Fibroblast of skin of scalp (primary cell): ENCODE data around the gene GAN.
"Not testable (repeated sequence)": the region's sequence is repeated elsewhere in the genome, so short reads cannot be mapped to it uniquely, and the experiment has no call there.

Source experiments
- DNase-seq: peaks from one replicate; pipeline ENCODE4 v3.0.0-alpha.2; 2013

The GAN gene

GRCh38 chr16:81310045-81310644 is 4.6 kb upstream of the GAN start:
- DNase-seq, result no peak

DNA sequence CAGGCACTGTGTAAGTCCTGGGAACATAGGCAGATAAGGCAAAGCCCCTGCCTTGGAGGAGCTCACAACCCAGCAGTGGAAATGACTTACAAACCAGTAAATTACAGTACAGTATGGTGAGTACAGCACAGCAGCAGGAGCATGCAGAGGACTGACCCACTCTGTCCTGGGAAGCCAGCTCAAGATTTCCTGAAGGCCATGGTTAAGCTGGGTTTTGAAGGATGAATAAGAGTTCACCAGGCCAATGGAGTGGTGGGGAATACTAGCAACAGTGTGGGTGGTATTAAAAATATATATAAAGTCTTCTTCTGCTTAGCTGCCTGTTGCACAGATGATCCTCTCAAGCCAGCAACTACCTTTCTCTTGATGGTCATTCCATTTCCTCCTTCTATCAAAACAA is 3.0 kb upstream of the GAN start:
- DNase-seq, result no peak

DNA sequence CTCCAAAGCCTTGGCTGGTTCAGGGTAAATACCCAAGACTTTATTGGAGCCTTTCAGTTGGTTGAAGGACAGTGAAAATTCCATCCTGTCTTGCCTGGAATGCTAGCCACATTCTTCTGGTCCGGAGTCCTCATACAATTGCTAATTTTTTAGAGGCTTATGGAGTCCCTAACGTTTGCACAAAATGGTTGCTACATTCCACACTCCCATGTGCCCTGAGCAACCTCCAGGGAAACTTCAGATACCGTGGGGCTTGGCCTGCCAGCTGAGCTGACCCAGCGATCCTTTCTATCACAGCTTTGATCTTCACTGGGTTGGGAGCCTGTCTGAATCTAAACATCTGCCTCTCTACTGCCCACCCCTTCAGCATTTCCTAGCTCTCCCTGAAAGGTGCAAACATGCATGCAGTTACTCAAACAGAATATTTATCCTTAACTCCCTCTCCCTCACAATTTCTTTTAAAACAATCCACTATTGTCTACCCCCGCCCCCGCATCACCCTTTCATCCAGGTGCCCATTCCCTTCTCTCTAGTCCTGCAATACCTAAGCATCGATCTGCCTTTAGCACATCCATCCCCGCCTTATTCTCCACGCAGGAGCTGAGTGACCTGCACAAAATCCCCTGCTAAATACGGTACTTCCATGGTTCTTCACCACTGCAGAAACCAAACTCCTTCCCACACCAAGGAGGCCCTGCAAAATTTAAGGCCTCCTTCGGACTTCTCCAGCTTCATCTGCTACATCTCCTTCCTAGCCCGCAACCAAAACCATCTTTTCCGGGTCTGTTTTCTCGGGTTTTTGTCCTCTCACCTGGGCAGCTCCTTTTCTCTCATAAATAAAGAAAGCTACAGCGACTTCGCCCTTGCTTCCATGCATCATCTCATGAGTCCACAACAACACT is 810 bp upstream of the GAN start:
- peak; percentile 18 for DNase-seq

DNA sequence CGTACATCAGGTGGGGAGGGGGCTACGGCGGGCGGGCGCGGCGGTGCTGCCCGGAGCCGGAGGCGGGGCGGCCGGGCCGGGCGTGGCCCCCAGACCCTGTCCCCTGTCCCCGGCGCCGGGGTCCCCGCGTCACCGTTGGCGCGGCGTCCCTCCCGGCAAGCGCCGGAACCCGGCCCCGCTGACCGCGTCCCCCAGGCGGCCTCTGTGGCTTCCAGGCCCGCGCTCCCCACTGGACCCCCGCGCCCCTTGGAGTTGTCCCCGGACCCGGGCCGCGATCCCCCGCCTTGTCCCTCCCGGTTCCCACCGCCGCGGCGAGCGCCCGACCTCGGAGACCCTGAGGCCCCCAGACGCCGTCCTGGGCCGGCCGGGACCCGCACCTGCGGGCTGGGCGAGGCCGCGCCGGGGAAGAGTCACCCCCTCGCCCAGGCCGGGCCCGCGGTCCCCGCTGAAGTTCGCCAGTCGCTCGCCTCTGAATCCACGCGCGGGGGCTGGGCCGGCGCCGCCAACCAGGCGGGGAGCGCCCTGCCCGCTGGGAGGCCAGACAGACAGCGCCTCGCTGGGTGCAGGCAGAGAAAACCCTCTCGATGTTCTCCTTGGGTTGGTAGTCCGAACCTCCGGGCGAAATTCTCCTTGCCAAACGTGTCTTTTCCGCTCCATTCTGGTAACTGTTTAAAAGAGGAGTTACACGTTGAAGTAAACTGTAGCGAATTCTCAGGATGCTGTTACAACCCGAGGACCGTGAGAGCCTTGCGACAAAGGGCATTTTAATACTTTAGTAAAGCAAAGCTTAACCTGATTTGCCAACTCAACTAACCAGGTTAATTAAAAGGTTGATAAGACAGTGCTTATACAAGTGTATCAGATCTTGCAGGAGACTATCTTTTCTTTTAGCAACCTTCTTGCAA is 761 bp downstream of the GAN start:
- peak; percentile 35 for DNase-seq

DNA sequence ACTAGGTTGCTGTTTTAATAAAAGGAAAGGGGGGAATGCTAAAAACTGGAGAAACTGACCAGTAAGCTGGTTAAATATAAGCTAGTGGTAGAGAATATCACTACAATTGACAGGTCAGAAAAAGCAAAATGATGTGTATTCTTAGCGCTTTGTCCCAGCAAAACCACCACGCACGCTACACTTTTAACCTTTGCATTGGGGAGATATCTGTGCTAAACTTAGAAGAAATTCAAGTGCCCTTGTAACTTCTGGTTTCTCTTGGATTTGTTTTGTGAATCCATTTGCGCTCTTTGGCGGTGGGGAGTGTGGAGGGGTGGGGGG is 1.4 kb downstream of the GAN start:
- no peak for DNase-seq

- peak; percentile 15 for DNase-seq
These were observed 3.9 kb downstream of the GAN start for GRCh38 chr16:81318711-81319110.

DNA sequence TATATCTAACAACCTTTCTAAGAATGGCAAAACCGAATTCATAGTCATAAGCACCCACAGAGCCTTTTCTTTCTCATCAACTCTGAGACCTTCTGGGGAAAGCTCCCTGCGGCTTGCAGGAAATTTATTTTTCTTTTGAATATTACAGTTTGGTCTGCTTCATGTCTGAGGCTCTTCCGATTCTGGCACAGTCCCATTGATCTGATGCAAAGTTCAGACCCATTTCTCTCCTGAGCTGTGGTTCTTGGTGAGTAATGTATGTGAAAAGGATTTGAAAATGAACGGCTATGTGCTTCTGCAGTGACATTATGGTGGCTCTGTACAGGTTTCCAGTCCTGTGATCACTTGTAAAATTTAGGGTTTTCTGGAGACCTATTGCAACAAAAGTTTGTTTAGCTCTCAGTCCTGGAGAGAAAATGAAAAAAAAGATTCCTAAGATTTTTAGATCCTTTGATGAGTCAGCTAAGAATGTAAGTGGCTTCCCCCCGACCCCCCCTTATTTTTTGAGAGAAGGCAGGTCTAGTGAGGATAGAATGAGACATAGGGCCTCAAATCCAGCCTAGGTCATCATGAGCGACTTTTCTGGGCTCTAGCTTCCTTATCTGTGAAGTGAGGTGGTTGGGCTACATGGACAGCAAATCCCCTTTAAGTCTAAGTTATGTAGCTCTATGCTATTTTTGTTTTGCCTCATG is 4.6 kb downstream of the GAN start:
- peak; percentile 83 for DNase-seq

DNA sequence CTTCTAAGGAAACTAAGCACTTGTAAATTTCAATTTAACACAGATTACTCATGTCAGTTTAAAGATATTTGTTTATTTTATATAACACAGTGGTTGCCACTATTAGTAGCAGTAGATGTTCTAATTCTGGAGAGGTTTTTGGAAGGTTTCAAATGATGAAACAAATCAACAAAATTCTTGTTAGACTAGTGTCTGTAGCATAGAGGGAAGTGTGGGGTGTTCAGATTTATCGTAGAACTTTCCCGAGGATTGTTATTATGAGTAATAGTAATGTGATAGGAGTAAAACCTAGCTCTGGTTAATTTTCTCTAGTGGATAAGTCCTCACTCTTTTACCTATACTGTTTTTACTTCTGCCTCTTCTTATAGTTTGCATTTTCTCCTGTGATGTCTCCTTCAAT is 6.3 kb downstream of the GAN start:
- no peak for DNase-seq

GRCh38 chr16:81321536-81321935 is 6.8 kb downstream of the GAN start:
- no peak for DNase-seq

- peak; percentile 19 for DNase-seq
These were observed 10.0 kb downstream of the GAN start for GRCh38 chr16:81324808-81325207.

DNA sequence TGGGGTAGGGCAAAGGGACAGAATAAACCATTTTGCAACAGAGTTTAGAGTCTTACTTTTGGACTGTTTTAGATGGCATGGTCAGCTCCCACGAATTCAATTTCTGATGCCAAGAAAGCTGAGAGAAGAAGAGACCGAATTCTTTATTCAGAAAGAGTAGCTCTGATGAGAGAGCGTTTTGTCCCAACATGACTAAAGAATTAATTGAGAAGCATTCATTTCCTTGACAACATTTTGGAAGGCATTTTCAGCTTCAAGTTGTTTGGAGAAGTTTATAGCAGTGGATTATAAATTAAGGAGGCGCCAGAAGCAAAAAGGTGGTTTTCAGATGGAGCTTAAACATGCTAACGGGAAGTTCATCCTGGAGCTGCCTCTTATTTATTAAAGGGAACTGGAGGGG is 12.2 kb downstream of the GAN start:
- DNase-seq, result no peak

GRCh38 chr16:81327447-81328196 is 12.9 kb downstream of the GAN start:
- no peak for DNase-seq

DNA sequence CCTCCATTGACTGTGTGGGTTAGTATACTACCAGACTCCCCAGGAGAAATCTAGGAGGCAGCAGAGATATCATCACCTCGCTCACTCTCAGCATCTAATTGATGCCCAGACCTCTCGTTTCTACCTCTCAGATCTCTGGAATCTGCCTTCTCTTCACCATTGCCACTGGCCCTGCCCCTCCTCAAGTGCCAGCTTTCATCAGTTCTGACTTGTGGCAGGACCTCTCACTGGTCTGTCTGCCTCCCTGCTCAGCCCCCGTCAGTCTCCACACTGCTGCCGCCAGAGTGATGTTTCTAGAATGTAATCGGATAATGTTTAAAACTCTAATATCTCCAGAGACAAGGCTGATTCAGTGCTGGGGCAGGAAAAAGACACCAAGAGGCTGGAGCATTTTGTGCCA is 15.2 kb downstream of the GAN start:
- no peak for DNase-seq

GRCh38 chr16:81333356-81333755 is 18.6 kb downstream of the GAN start:
- DNase-seq, result no peak

DNA sequence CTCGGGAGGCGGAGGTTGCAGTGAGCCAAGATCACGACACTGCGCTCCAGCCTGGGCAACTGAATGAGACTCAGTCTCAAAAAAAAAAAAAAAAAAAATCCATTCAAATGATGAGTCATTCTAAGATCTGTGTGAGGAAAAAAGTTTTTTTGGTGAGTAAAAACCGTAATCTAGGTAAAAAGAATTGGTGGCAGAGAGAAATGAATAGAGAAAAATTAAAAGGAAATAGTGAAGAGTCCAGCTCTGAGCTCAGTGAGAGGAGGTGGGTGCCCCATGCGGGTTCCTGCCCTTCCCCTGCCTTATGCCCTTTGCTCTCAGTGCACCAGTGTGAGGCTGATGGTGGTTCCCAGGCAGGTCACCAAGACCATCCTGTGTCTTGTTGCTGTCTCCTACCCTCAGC is 20.9 kb downstream of the GAN start:
- no peak for DNase-seq

DNA sequence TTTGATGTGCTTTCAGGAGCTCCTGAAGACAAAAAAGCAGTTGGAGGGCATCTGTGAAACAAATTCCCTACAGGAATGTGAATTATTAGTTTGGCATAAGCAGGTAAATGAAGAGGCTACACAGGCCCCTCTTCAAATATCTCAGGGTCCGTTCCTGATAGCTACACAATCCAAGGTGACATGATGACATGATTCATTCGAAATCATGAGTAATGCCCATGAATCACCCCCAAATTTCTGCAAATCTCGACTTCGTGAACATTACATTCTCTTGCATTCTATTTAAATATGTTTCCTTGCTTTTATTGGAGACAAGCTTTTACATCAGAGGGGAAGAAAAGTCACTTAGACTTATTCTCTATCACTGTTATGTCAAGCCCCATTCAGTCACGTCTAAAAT is 22.3 kb downstream of the GAN start:
- DNase-seq, result no peak

GRCh38 chr16:81345172-81345571 is 30.4 kb downstream of the GAN start:
- not testable (repeated sequence) for DNase-seq

GRCh38 chr16:81347425-81347824 is 32.7 kb downstream of the GAN start:
- no peak for DNase-seq

DNA sequence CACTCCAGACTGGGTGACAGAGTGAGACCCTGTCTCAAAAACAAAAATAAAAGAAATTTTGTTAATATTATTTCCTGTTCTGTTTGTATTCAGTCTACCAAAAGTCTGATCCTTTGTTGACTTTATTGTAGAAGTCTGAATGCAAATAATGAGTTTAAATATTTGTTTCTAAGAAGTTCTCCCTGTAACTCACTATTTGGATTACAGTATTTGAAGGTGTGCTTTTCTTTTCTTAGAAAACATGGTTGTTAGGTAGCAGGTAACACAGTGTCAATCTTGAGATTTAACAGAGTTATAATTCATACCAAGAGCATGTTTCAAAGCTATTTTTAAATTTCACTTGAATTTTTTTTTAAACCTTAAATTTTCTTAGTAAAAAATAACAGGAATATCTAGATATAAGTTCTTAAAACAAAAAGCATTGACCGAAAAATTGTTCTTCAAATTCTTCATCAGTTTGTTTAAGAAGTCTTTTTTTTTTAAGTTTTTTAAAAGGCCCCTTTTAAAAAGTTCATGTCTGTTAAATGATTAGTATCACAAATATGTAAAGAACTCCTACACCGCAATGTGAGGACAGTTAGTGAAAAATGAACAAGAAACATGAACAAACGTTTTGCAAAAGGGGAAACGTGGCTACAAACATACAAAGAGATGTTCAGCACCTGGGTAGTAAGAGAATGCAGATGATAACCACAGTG is 35.0 kb downstream of the GAN start:
- no peak for DNase-seq

DNA sequence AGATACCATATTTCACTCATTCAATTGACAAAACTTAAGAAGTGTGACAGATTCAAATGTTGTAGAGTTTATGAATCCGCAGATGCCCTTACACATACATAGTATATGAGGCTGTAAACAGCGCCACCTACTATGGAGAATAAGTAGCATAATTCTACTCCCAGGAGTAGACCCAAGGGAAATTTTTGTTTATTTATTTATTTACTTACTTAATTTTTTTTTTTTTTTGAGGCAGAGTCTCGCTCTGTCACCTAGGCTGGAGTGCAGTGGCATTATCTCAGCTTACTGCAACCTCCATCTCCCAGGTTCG is 35.5 kb downstream of the GAN start:
- no peak for DNase-seq

DNA sequence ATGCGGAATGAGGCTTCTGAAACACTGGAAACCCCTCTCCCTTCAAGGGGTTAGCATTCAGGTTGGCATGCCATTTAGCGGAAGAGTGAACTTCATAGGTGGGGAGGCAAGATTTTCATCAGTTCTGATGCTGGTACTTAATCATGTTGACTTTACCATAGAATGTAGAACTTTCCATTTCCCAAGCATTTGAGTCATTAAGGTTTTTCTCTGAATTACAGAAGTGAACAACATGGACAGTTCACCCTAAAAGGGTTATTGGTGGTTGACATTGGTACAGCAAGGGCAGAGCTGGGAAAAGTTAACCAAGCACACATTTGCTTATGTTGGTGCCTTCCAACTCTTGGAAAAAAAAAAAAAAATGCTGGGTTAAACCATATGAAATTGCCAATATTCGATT is 39.1 kb downstream of the GAN start:
- DNase-seq, result no peak
